ENCODE measurements around the gene ATP1A4. TPM values are rescaled to one million over a fixed set of nuclear protein-coding genes. Genes with fewer than 3 reads are reported as not detected.
A peak's percentile ranks its signal among the peaks of the same experiment; 100 is the strongest.
"Not testable (repeated sequence)": the region's sequence is repeated elsewhere in the genome, so short reads cannot be mapped to it uniquely, and the experiment has no call there.

Gene ATP1A4
- total RNA-seq (2014; rRNA removed; shearing (Covaris generic)) = not detected in 2 replicates

- DNase-seq (ENCODE audit: low read depth) = no peak
Observed at GRCh38 chr1:160151303-160151702, at the start of gene ATP1A4. Gene ATP1A4, plus strand, starts transcription at chr1:160151603. Its CDS starts 438 bp downstream, at chr1:160152041.

DNA sequence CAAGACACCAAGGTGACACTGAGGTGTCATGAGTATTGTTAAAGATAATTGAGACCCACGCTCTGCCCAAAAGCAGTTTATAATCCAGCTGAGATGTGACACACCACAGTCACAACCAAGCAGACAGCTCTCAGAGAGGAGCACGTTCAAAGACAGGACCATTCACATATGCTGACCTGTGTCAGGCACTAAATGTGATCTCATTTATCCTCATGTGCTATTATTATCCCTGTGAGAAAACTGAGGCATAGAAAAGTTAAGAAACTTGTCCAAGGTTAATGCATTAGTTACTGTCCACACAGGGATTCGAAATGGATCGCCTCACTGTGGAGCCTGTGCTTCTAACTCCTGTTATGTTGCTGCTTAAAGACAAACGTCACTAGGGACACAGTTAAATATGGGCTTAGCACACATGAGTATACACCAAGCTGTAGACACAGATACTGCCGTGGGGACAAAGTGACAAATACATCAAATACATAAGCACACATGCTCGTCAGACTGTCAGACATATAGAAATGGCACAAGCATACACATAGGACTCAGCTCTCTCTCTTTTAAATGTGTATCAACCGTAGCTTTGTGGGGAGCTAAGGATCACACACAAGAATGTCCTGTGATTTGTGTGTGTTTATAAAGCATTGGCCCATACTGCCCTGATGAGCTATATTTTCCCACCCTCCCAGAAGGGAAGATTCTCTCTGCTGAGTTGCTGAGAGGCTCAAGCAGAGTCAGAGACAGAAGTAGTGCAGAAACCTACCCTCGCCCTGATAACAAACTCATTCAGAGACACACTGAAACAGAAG lies 49.5 kb upstream of the ATP1A4 start:
- DNase-seq (ENCODE audit: low read depth) = no peak

DNA sequence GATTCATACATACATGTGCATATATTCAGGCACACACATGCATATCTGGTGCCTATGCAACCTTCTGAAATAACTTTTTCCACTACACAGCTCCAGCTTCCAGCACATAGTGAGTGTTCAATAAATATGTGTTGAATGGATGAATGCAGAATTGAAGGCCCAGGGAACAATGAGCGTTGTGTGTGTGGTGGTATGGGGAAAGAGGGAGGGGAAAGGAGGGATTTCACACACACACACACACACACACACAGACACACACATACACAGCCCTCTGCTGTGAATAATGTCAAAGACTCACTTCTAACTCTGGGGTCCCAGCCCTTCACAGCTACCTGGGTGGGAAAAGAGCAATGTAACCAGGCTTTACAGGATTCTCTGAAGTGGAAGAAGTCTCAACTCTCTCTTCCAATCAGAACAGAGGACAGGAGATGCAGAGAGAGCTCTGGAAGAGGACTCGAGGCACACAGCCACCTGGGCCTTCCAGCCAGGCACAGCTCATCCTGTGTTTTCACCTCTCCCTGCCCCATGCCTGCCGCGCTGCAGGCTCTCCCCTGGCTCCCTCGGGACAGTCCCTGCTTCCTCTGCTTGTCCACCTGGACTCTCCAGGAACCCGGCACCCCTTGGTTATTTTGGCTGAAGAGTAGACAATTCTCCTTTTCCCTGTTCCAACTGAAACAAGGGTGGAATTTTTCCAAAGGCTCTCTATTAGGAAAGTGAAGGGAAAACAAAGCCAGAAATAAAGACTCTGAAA lies 47.6 kb upstream of the ATP1A4 start:
- no peak for DNase-seq (ENCODE audit: low read depth)

DNA sequence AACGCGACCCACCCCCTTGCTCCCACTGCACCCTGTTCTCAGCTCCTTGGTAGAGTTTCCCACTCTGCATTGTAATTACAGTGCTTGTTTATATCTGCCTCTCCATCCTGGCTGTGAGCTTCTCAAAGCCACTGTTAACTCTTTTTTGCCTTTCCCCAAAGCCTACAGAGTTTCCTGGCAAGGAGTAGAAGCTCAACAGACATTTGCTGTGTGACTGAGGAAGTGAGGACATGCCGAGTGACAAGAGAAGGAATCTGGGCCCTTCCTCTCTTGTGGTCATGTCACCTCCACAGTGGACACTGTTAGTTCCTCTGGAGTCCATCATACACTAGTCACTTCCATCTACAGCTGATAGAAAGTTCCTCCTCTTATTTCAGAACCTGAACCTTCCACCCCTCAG lies 46.9 kb upstream of the ATP1A4 start:
- no peak for DNase-seq (ENCODE audit: low read depth)

GRCh38 chr1:160105155-160105554 lies 46.2 kb upstream of the ATP1A4 start:
- DNase-seq (ENCODE audit: low read depth) = no peak

GRCh38 chr1:160107512-160107911 lies 43.9 kb upstream of the ATP1A4 start:
- DNase-seq (ENCODE audit: low read depth) = no peak

DNA sequence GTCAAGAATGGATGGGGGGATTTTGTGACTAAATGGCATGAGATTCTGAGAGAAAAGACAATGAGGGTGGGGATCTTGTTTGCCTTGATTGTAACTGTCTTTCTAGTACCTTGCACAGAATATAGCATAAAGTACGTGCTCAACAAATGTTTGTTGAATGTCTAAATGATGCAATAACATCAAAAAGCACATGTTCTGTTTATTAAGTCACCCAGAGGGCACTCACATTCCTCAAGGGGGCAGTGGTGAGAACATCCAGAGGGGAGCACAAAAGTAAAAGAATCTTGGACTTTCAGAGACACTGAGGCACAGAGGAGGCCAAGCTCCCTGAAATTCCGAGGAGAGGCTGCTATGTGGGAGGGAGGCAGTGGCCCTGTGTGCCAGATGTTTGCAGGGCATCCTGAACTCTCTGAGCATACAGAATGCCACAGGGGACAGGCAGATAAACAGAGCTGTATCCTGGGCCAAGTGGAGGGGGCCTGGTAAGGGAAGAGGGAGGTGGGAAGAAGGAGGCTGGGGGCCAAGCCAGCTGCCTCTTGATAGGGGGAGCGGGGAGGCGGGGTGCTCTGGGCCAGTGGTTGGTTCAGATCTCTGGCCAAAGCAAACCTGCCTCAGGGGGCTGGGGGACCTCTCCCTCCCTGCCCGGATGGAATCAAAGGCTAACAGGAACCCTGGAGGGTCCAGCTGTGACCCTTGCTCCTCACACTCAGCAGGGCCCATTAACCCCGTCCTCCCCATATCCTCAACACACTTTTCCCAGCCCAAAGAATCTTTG lies 42.3 kb upstream of the ATP1A4 start:
- DNase-seq (ENCODE audit: low read depth) = peak; percentile 52

DNA sequence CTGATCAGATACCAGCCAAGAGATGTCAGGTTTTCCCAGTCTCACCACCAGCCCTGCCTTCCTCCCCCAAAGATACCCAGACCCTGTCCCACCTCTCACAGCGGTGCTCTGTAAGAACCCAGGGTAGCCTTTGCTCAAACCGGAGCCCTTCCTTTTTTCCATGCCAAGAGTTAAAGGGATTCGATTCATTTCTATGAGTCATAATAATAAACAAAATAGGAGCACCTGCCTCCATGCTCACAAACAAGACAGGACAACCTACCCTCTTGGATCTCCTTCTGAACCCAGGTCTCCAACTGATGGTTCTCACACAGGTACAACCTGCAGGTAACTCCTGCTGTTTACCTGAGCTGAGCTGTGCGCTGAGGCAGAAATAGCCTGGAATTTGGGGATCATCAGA lies 41.7 kb upstream of the ATP1A4 start:
- no peak for DNase-seq (ENCODE audit: low read depth)

GRCh38 chr1:160111462-160111861 lies 39.9 kb upstream of the ATP1A4 start:
- DNase-seq (ENCODE audit: low read depth) = not testable (repeated sequence)

DNA sequence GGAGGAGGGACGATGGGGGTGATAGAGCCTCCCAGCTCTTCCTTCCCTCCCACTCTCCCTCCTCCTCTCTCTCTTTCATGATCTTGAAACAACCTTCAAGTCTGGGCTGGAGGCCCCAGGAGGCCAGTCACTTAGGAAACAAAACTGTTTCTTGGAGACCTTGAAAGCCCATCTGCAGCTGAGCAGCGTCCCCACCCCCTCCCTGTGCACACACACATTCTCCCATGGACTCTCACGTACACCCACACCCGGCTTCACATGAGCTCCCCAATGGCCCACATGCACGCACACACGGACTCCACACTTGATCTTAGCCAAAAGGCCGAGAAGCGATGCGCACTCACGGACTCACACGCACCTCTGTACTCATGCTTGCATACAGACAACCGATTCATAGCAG lies 39.0 kb upstream of the ATP1A4 start:
- DNase-seq (ENCODE audit: low read depth) = no peak

GRCh38 chr1:160113407-160113806 lies 38.0 kb upstream of the ATP1A4 start:
- no peak for DNase-seq (ENCODE audit: low read depth)

- DNase-seq (ENCODE audit: low read depth) = no peak
Observed at GRCh38 chr1:160114085-160114484, 37.3 kb upstream of the ATP1A4 start.

DNA sequence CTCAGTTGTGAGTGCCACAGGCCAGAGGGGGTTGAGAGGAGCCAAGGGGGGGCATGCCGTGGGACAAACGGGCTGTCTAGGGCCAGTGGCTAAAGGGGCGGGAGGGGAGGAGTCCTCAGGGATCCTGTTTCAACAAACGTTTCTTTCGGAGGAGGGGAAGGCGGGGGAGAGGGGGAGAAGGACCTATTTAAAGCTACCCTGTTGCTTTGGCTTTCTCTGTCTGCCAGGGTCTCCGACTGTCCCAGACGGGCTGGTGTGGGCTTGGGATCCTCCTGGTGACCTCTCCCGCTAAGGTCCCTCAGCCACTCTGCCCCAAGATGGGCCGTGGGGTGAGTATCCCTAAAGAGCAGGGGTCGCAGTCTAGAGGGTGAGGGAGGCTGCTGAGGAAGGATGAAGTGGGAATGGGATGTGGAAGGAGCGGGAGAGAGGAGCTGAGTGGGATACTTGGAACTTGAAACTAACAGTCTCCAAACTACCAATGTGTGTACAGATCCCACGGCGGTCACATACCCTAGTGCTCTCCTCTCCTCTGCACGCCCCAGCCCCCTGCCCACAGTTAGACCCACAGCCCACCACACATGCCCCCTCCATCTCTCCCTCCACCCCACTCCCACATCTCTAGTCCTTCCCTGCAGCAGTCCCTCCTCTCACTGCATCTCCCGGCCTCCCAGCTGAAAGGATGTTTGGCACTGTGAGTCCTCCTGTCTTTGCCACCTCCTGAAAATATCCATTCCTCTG lies 35.7 kb upstream of the ATP1A4 start, which contains the start of gene ATP1A2:
Gene ATP1A2, plus strand, starts transcription at position 215 of the 738 bp plus-strand sequence. Its CDS starts 103 bp downstream, at position 318.
- DNase-seq (ENCODE audit: low read depth) = no peak

- DNase-seq (ENCODE audit: low read depth) = peak; percentile 17
Observed at GRCh38 chr1:160116283-160117147, 34.9 kb upstream of the ATP1A4 start.

GRCh38 chr1:160117300-160117699 lies 34.1 kb upstream of the ATP1A4 start:
- DNase-seq (ENCODE audit: low read depth) = no peak

- no peak for DNase-seq (ENCODE audit: low read depth)
Observed at GRCh38 chr1:160117709-160118183, 33.7 kb upstream of the ATP1A4 start.

- DNase-seq (ENCODE audit: low read depth) = no peak
Observed at GRCh38 chr1:160118928-160119327, 32.5 kb upstream of the ATP1A4 start.

DNA sequence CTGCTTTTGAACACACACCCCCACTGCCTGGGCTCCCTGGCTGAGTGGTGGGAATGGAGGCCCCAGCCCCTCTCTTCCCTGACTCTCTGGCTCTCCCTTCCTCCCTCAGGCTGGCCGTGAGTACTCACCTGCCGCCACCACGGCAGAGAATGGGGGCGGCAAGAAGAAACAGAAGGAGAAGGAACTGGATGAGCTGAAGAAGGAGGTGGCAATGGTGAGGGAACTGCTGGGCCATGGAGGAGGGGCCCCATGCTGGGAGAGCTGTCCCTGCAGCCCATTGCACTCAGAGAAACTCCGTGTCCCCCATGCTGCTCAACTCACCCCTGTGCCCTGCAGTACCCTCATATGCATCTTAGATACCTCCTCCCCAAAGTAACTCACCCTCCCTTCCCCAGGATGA lies 30.6 kb upstream of the ATP1A4 start:
- no peak for DNase-seq (ENCODE audit: low read depth)

DNA sequence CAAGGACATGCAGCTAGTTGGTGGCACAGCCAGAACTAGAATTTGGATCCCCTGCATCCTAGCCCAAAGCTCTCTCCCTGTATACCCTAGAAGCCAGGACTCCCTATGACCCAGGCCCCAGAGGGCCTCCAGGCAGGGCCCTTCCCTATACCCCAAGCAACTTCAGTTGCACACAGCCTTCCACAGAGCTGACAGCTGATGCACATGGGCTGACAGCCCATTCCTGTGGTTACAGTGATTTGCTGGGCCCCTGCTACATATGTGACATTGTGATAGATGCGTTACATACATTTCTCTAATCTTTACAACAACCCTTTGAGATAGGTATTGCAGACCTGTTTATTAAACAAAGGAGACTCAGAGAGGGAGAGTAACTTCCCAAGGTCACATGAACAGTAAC lies 30.0 kb upstream of the ATP1A4 start:
- no peak for DNase-seq (ENCODE audit: low read depth)

GRCh38 chr1:160122978-160123495 lies 28.4 kb upstream of the ATP1A4 start:
- no peak for DNase-seq (ENCODE audit: low read depth)
